ENCODE results near the gene UQCR10. TPM values are rescaled to one million over a fixed set of nuclear protein-coding genes. Genes with fewer than 3 reads are reported as not detected.

The UQCR10 gene
- total RNA-seq, 3 donors from 2014 or later = 61.2 to 74.1 (median 68.3) TPM

GRCh38 chr22:29720811-29721323 lies 46.3 kb upstream of the UQCR10 start:
- Histone ChIP-seq H3K27me3 (peaks cover 12 to 38% of the 10 kb centered on the region in 2 donors), H3K36me3 (no peaks in the 10 kb centered on the region), H3K27ac (no peak overlapping the region), H3K4me3 (peak overlapping the region in 2 of 3 donors; percentile 30 to 58), H3K4me1 (no peaks in the 10 kb centered on the region), H3K9me3 (no peaks in the 10 kb centered on the region)
- no peak for DNase-seq (ENCODE audit: low spot score in 2 of 2)
- intact Hi-C loops (cut with DNase I; ENCODE audit: low total_unique reads) = no loop called here
- TF ChIP-seq POLR2AphosphoS5 (IDR thresholded peaks at IDR 0.05) (no peak), CTCF (IDR thresholded peaks at IDR 0.05) (no peak), POLR2A (IDR thresholded peaks at IDR 0.05) (no peak)

GRCh38 chr22:29722151-29722550 lies 45.0 kb upstream of the UQCR10 start:
- H3K27me3 ChIP-seq = peaks cover 12 to 38% of the 10 kb centered on the region in 2 donors
- no peak overlapping the region for H3K27ac ChIP-seq
- intact Hi-C loops (cut with DNase I; ENCODE audit: low total_unique reads) = no loop called here
- DNase-seq (ENCODE audit: low spot score in 2 of 2) = no peak
- H3K9me3 ChIP-seq = no peaks in the 10 kb centered on the region
- no peaks in the 10 kb centered on the region for H3K4me1 ChIP-seq
- H3K4me3 ChIP-seq = no peak overlapping the region
- no peaks in the 10 kb centered on the region for H3K36me3 ChIP-seq
- TF ChIP-seq CTCF (IDR thresholded peaks at IDR 0.05) = no peak
- no peak for TF ChIP-seq POLR2A (IDR thresholded peaks at IDR 0.05)
- no peak for TF ChIP-seq POLR2AphosphoS5 (IDR thresholded peaks at IDR 0.05)

- no peak for DNase-seq (ENCODE audit: low spot score in 2 of 2)
- Histone ChIP-seq H3K27ac (no peak overlapping the region), H3K4me3 (no peak overlapping the region), H3K9me3 (no peaks in the 10 kb centered on the region), H3K36me3 (no peaks in the 10 kb centered on the region), H3K27me3 (peaks cover 12 to 38% of the 10 kb centered on the region in 2 donors), H3K4me1 (no peaks in the 10 kb centered on the region)
- TF ChIP-seq CTCF (IDR thresholded peaks at IDR 0.05) (no peak), POLR2A (IDR thresholded peaks at IDR 0.05) (no peak), POLR2AphosphoS5 (IDR thresholded peaks at IDR 0.05) (no peak)
- intact Hi-C loops (cut with DNase I; ENCODE audit: low total_unique reads) = no loop called here
These were observed 44.6 kb upstream of the UQCR10 start for GRCh38 chr22:29722587-29722986.

- H3K9me3 ChIP-seq = no peaks in the 10 kb centered on the region
- no peaks in the 10 kb centered on the region for H3K36me3 ChIP-seq
- H3K27me3 ChIP-seq = peaks cover 12 to 29% of the 10 kb centered on the region in 2 donors
- H3K4me1 ChIP-seq = no peaks in the 10 kb centered on the region
- intact Hi-C loops (cut with DNase I; ENCODE audit: low total_unique reads) = no loop called here
- TF ChIP-seq CTCF (IDR thresholded peaks at IDR 0.05) (no peak), POLR2A (IDR thresholded peaks at IDR 0.05) (no peak), POLR2AphosphoS5 (IDR thresholded peaks at IDR 0.05) (no peak)
- no peak overlapping the region for H3K4me3 ChIP-seq
- DNase-seq (ENCODE audit: low spot score in 2 of 2) = no peak
- H3K27ac ChIP-seq = no peak overlapping the region
These were observed 43.4 kb upstream of the UQCR10 start for GRCh38 chr22:29723766-29724165.

- intact Hi-C loops (cut with DNase I; ENCODE audit: low total_unique reads) = no loop called here
- DNase-seq (ENCODE audit: low spot score in 2 of 2) = no peak
- H3K27me3 ChIP-seq = peaks cover 12 to 19% of the 10 kb centered on the region in 2 donors
- H3K4me1 ChIP-seq = no peaks in the 10 kb centered on the region
- no peak overlapping the region for H3K27ac ChIP-seq
- no peaks in the 10 kb centered on the region for H3K9me3 ChIP-seq
- H3K36me3 ChIP-seq = no peaks in the 10 kb centered on the region
- TF ChIP-seq POLR2AphosphoS5 (IDR thresholded peaks at IDR 0.05) = no peak
- no peak for TF ChIP-seq CTCF (IDR thresholded peaks at IDR 0.05)
- TF ChIP-seq POLR2A (IDR thresholded peaks at IDR 0.05) = no peak
- H3K4me3 ChIP-seq = no peak overlapping the region
These were observed 42.3 kb upstream of the UQCR10 start for GRCh38 chr22:29724843-29725242.
